KMS-11 (cell line): ENCODE data around the gene SRP68.

Source experiments
- H2AFZ ChIP-seq: fragments of 200-600 bp; sonication (generic); 2 replicates; pipeline ENCODE4 v1.6.1; 2016; ENCODE audit warnings: antibody characterized with exemption, mixed run types, low read depth
- H3K27ac ChIP-seq: fragments of 200-600 bp; sonication (generic); 2 replicates; pipeline ENCODE4 v1.6.1; 2016; ENCODE audit warnings: mild to moderate bottlenecking, mixed run types
- H3K27me3 ChIP-seq: fragments of 200-600 bp; sonication (generic); 2 replicates; pipeline ENCODE4 v1.6.1; 2017; ENCODE audit warnings: mild to moderate bottlenecking, low read depth, mixed run types, moderate library complexity; ENCODE audit not compliant: insufficient read depth
- H3K36me3 ChIP-seq: fragments of 200-600 bp; sonication (generic); 2 replicates; pipeline ENCODE4 v1.6.1; 2017; ENCODE audit warnings: mild to moderate bottlenecking, mixed run types; ENCODE audit not compliant: insufficient read depth
- H3K4me1 ChIP-seq: fragments of 200-600 bp; sonication (generic); 2 replicates; pipeline ENCODE4 v1.6.1; 2016; ENCODE audit warnings: mild to moderate bottlenecking, low read depth, mixed run types; ENCODE audit not compliant: poor library complexity, severe bottlenecking
- H3K4me2 ChIP-seq: fragments of 200-600 bp; sonication (generic); 2 replicates; pipeline ENCODE4 v1.7.0; 2016; ENCODE audit warnings: mild to moderate bottlenecking, mixed run types
- H3K4me3 ChIP-seq: fragments of 200-600 bp; sonication (generic); IDR thresholded peaks from 2 replicates; pipeline ENCODE4 v1.6.1; 2017; ENCODE audit warnings: low read depth, low read length, mixed read lengths; ENCODE audit not compliant: insufficient read depth
- H3K79me2 ChIP-seq: fragments of 200-600 bp; sonication (generic); 2 replicates; pipeline ENCODE4 v1.6.1; 2016; ENCODE audit warnings: low read depth, mixed run types; ENCODE audit not compliant: insufficient read depth
- H3K9ac ChIP-seq: fragments of 200-600 bp; sonication (generic); 2 replicates; pipeline ENCODE4 v1.6.1; 2016; ENCODE audit warnings: mild to moderate bottlenecking, mixed run types
- H4K20me1 ChIP-seq: fragments of 200-600 bp; sonication (generic); 2 replicates; pipeline ENCODE4 v1.6.1; 2016; ENCODE audit warnings: mild to moderate bottlenecking, mixed run types; ENCODE audit not compliant: insufficient read depth
- CTCF ChIP-seq: fragments of 200-600 bp; sonication (generic); conservative IDR thresholded peaks from 2 replicates; pipeline ENCODE4 v1.6.1; 2017; ENCODE audit warnings: low read depth, mild to moderate bottlenecking, antibody characterized with exemption, low read length, moderate library complexity, mixed read lengths

Gene SRP68

GRCh38 chr17:76091526-76092286 lies 19.4 kb upstream of the SRP68 start:
- no peaks in the 10 kb centered on the region; the same call in 1 of the 2 replicates for H3K36me3 ChIP-seq

GRCh38 chr17:76090517-76091129 lies 18.3 kb upstream of the SRP68 start:
- Histone ChIP-seq H3K36me3 (no peaks in the 10 kb centered on the region), H3K4me1 (no peaks in the 10 kb centered on the region), H4K20me1 (no peaks in the 10 kb centered on the region), H3K27me3 (no peaks in the 10 kb centered on the region), H3K79me2 (no peaks in the 10 kb centered on the region), H3K9ac (no peak overlapping the region), H3K4me3 (no peak overlapping the region), H3K4me2 (no peak overlapping the region), H3K27ac (no peak overlapping the region), H2AFZ (no peak overlapping the region)
- TF ChIP-seq CTCF = no peak

More at GRCh38 chr17:76091526-76092286, 19.4 kb upstream of the SRP68 start:
- no peak for TF ChIP-seq CTCF
- Histone ChIP-seq H3K4me3 (no peak overlapping the region), H3K4me2 (no peak overlapping the region), H3K27ac (no peak overlapping the region), H3K79me2 (no peaks in the 10 kb centered on the region), H2AFZ (no peak overlapping the region), H4K20me1 (no peaks in the 10 kb centered on the region), H3K9ac (no peak overlapping the region), H3K4me1 (no peaks in the 10 kb centered on the region), H3K27me3 (no peaks in the 10 kb centered on the region)

- no peak overlapping the region for H2AFZ ChIP-seq
- no peaks in the 10 kb centered on the region for H3K4me1 ChIP-seq
- no peaks in the 10 kb centered on the region for H3K27me3 ChIP-seq
- H3K79me2 ChIP-seq = no peaks in the 10 kb centered on the region
- H3K9ac ChIP-seq = no peak overlapping the region
- TF ChIP-seq CTCF = no peak
- H3K27ac ChIP-seq = no peak overlapping the region
- H3K4me2 ChIP-seq = no peak overlapping the region
- H3K4me3 ChIP-seq = no peak overlapping the region
- no peaks in the 10 kb centered on the region for H3K36me3 ChIP-seq
- H4K20me1 ChIP-seq = no peaks in the 10 kb centered on the region
Observed at GRCh38 chr17:76089680-76090516, 17.6 kb upstream of the SRP68 start.

GRCh38 chr17:76088868-76089576 lies 16.7 kb upstream of the SRP68 start:
- H2AFZ ChIP-seq = no peak overlapping the region
- no peak overlapping the region for H3K9ac ChIP-seq
- no peak overlapping the region for H3K4me2 ChIP-seq
- H3K27ac ChIP-seq = no peak overlapping the region
- no peak overlapping the region for H3K4me3 ChIP-seq
- H3K4me1 ChIP-seq = no peaks in the 10 kb centered on the region
- no peaks in the 10 kb centered on the region for H3K36me3 ChIP-seq
- H4K20me1 ChIP-seq = no peaks in the 10 kb centered on the region
- H3K27me3 ChIP-seq = no peaks in the 10 kb centered on the region
- H3K79me2 ChIP-seq = no peaks in the 10 kb centered on the region
- TF ChIP-seq CTCF = no peak
